Uterus (tissue), 4 donors: ENCODE data around the gene BTN1A1. TPM values are rescaled to one million over a fixed set of nuclear protein-coding genes. Genes with fewer than 3 reads are reported as not detected.
A peak's percentile ranks its signal among the peaks of the same experiment; 100 is the strongest.

Source experiments
- DNase-seq, 2 donors: peaks; one replicate each; pipeline ENCODE4 v3.0.0-alpha.2; 2019 to 2020
- H3K27ac ChIP-seq, 2 donors: fragments of 200-600 bp; sonication (generic); 1 replicate in 1 of 2; 2 replicates in 1 of 2; pipeline ENCODE4 v1.5.1; 2016 to 2018
- H3K27me3 ChIP-seq, 2 donors: fragments of 200-600 bp; sonication (generic); one replicate each; pipeline ENCODE4 v1.5.1; 2018 to 2019; ENCODE audit warnings: control low read depth in 1 of 2
- H3K36me3 ChIP-seq, 2 donors: fragments of 200-600 bp; sonication (generic); one replicate each; pipeline ENCODE4 v1.5.1; 2019; ENCODE audit warnings: control low read depth in 1 of 2
- H3K4me1 ChIP-seq, 2 donors: fragments of 200-600 bp; sonication (generic); one replicate each; pipeline ENCODE4 v1.5.1; 2018 to 2019; ENCODE audit warnings: control low read depth in 1 of 2
- H3K4me3 ChIP-seq, 2 donors: fragments of 200-600 bp; sonication (generic); 1 replicate in 1 of 2; 2 replicates in 1 of 2; pipeline ENCODE4 v1.5.1; 2018 to 2019; ENCODE audit warnings: mild to moderate bottlenecking in 1 of 2
- H3K9me3 ChIP-seq, 2 donors: fragments of 200-600 bp; sonication (generic); one replicate each; pipeline ENCODE4 v1.5.1; 2019; ENCODE audit warnings: control low read depth in 1 of 2
- POLR2A ChIP-seq, 2 donors: fragments of 450-650 bp; IDR thresholded peaks; one replicate each; pipeline ENCODE4 v1.6.1; 2016; ENCODE audit warnings: antibody characterized with exemption in 2 of 2, mild to moderate bottlenecking in 1 of 2, moderate library complexity in 1 of 2
- intact Hi-C: fragments of 100-400 bp; cut with DNase I; formaldehyde crosslinking; loops from one replicate; pipeline ENCODE4 v1.15.1; 2023; ENCODE audit warnings: low total_unique reads
- total RNA-seq, 4 donors: library from RNA; depleted of rRNA in 3 of 4; stranded (reverse); fragments of >200 nt in 3 of 4; gene quantifications; one replicate each; pipeline versions ENCODE4 v1.1.0 to v1.2.4, GENCODE V29; 2014 to 2023
- TF ChIP-seq, protein P1 (sequence below), 4 experiments: fragments of 200-600 bp in 2 of 4; fragments of 450-650 bp in 2 of 4; sonication (generic) in 2 of 4; IDR thresholded peaks; one replicate each; pipeline ENCODE4 v1.5.1; 2016 to 2019; ENCODE audit warnings: antibody characterized with exemption in 4 of 4, mild to moderate bottlenecking in 2 of 4, moderate library complexity in 1 of 4
- donor health status: DM: yes; HTN: yes; CAD: no.

Gene BTN1A1
- total RNA-seq, 4 donors from 2014 or later = 0.07 TPM; not detected in 3

- intact Hi-C loops = no loop called here
- Histone ChIP-seq H3K4me1 (no peaks in the 10 kb centered on the region), H3K27me3 (no peaks in the 10 kb centered on the region), H3K36me3 (no peaks in the 10 kb centered on the region), H3K9me3 (no peaks in the 10 kb centered on the region), H3K27ac (peak overlapping the region; percentile 92 to 97), H3K4me3 (peak overlapping the region; percentile 52)
- DNase-seq = peak; percentile 82 to 86
- TF ChIP-seq POLR2A (IDR thresholded peaks at IDR 0.05) = no peak
- TF ChIP-seq, protein P1, sequence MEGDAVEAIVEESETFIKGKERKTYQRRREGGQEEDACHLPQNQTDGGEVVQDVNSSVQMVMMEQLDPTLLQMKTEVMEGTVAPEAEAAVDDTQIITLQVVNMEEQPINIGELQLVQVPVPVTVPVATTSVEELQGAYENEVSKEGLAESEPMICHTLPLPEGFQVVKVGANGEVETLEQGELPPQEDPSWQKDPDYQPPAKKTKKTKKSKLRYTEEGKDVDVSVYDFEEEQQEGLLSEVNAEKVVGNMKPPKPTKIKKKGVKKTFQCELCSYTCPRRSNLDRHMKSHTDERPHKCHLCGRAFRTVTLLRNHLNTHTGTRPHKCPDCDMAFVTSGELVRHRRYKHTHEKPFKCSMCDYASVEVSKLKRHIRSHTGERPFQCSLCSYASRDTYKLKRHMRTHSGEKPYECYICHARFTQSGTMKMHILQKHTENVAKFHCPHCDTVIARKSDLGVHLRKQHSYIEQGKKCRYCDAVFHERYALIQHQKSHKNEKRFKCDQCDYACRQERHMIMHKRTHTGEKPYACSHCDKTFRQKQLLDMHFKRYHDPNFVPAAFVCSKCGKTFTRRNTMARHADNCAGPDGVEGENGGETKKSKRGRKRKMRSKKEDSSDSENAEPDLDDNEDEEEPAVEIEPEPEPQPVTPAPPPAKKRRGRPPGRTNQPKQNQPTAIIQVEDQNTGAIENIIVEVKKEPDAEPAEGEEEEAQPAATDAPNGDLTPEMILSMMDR (IDR thresholded peaks at IDR 0.05) = no peak
Measured at GRCh38 chr6:26553635-26554446, 53.7 kb downstream of the BTN1A1 start.

- no peaks in the 10 kb centered on the region for H3K4me1 ChIP-seq
- H3K27me3 ChIP-seq = no peaks in the 10 kb centered on the region
- peak overlapping the region; percentile 92 to 97 for H3K27ac ChIP-seq
- no peaks in the 10 kb centered on the region for H3K36me3 ChIP-seq
- DNase-seq = no peak
- no peak for TF ChIP-seq POLR2A (IDR thresholded peaks at IDR 0.05)
- TF ChIP-seq, protein P1 (IDR thresholded peaks at IDR 0.05) = no peak
- peak overlapping the region; percentile 52 for H3K4me3 ChIP-seq
- intact Hi-C loops = no loop called here
- no peaks in the 10 kb centered on the region for H3K9me3 ChIP-seq
Measured at GRCh38 chr6:26554447-26554696, 54.3 kb downstream of the BTN1A1 start.

- H3K36me3 ChIP-seq = no peaks in the 10 kb centered on the region
- no peaks in the 10 kb centered on the region for H3K9me3 ChIP-seq
- DNase-seq = peak in 1 of 2 donors; percentile 50
- peak overlapping the region; percentile 92 to 97 for H3K27ac ChIP-seq
- H3K4me3 ChIP-seq = peak overlapping the region; percentile 52
- no peaks in the 10 kb centered on the region for H3K27me3 ChIP-seq
- no peaks in the 10 kb centered on the region for H3K4me1 ChIP-seq
- TF ChIP-seq, protein P1 (IDR thresholded peaks at IDR 0.05) = no peak
- no peak for TF ChIP-seq POLR2A (IDR thresholded peaks at IDR 0.05)
- intact Hi-C loops = no loop called here
Measured at GRCh38 chr6:26554697-26555504, 54.8 kb downstream of the BTN1A1 start.

GRCh38 chr6:26555505-26556262 is 55.6 kb downstream of the BTN1A1 start:
- DNase-seq = no peak
- no peak for TF ChIP-seq POLR2A (IDR thresholded peaks at IDR 0.05)
- TF ChIP-seq, protein P1 (IDR thresholded peaks at IDR 0.05) = no peak
- Histone ChIP-seq H3K36me3 (no peaks in the 10 kb centered on the region), H3K27ac (peak overlapping the region; percentile 92 to 97), H3K9me3 (no peaks in the 10 kb centered on the region), H3K4me1 (no peaks in the 10 kb centered on the region), H3K27me3 (no peaks in the 10 kb centered on the region), H3K4me3 (peak overlapping the region; percentile 1 to 52)
- intact Hi-C loops = no loop called here
